Trophoblast cell (in vitro differentiated cells and primary cell): ENCODE measurements around the gene IL10RB.
A peak's percentile ranks its signal among the peaks of the same experiment; 100 is the strongest.

Experiments
- DNase-seq, 2 donors: peaks; one replicate each; pipeline ENCODE4 v3.0.0-alpha.2; 2016
- H2AFZ ChIP-seq: 2 replicates; pipeline ENCODE4 v1.6.1; 2013; ENCODE audit warnings: low read length, moderate library complexity, mild to moderate bottlenecking; ENCODE audit not compliant: insufficient read depth, poor library complexity
- H2AK5ac ChIP-seq: 2 replicates; pipeline ENCODE4 v1.6.1; 2013; ENCODE audit warnings: mild to moderate bottlenecking, low read length
- H2BK120ac ChIP-seq: 2 replicates; pipeline ENCODE4 v1.6.1; 2013; ENCODE audit warnings: low read length, mild to moderate bottlenecking, moderate library complexity; ENCODE audit not compliant: insufficient read depth, poor library complexity
- H2BK12ac ChIP-seq: 2 replicates; pipeline ENCODE4 v1.6.1; 2013; ENCODE audit warnings: mild to moderate bottlenecking, low read length, moderate library complexity
- H2BK5ac ChIP-seq: 2 replicates; pipeline ENCODE4 v1.6.1; 2013; ENCODE audit warnings: low read length, low read depth, moderate library complexity, mild to moderate bottlenecking; ENCODE audit not compliant: poor library complexity
- H3K14ac ChIP-seq: 2 replicates; pipeline ENCODE4 v1.6.1; 2013; ENCODE audit warnings: mild to moderate bottlenecking, low read length
- H3K18ac ChIP-seq: 2 replicates; pipeline ENCODE4 v1.6.1; 2013; ENCODE audit warnings: mild to moderate bottlenecking, low read length
- H3K23ac ChIP-seq: 2 replicates; pipeline ENCODE4 v1.6.1; 2013; ENCODE audit warnings: low read length
- H3K27ac ChIP-seq: 2 replicates; pipeline ENCODE4 v1.5.1; 2013; ENCODE audit warnings: low read depth, mild to moderate bottlenecking, inconsistent platforms, low read length, moderate library complexity
- H3K27me3 ChIP-seq: 2 replicates; pipeline ENCODE4 v1.6.1; 2013; ENCODE audit warnings: inconsistent platforms, mild to moderate bottlenecking, low read length, moderate library complexity; ENCODE audit not compliant: insufficient read depth
- H3K36me3 ChIP-seq, 2 experiments: 1 replicate in 1 of 2; 2 replicates in 1 of 2; pipeline ENCODE4 v1.6.1; 2013; ENCODE audit warnings: low read length in 2 of 2, mild to moderate bottlenecking in 2 of 2, moderate library complexity in 1 of 2; ENCODE audit not compliant: insufficient read depth in 2 of 2, control insufficient read depth in 1 of 2
- H3K4ac ChIP-seq: 2 replicates; pipeline ENCODE4 v1.6.1; 2013; ENCODE audit warnings: low read depth, mild to moderate bottlenecking, low read length, moderate library complexity
- H3K4me1 ChIP-seq, 2 experiments: 1 replicate in 1 of 2; 2 replicates in 1 of 2; pipeline ENCODE4 v1.6.1; 2013; ENCODE audit warnings: low read length in 2 of 2, mild to moderate bottlenecking in 2 of 2, moderate library complexity in 1 of 2; ENCODE audit not compliant: insufficient read depth in 2 of 2, control insufficient read depth in 1 of 2
- H3K4me2 ChIP-seq: 2 replicates; pipeline ENCODE4 v1.6.1; 2013; ENCODE audit warnings: inconsistent platforms, mild to moderate bottlenecking, low read length, moderate library complexity
- H3K4me3 ChIP-seq: 2 replicates; pipeline ENCODE4 v1.5.1; 2013; ENCODE audit warnings: mild to moderate bottlenecking, low read depth, low read length, inconsistent platforms
- H3K79me1 ChIP-seq: one replicate; pipeline ENCODE4 v1.6.1; 2013; ENCODE audit warnings: low read length
- H3K79me2 ChIP-seq: 2 replicates; pipeline ENCODE4 v1.6.1; 2013; ENCODE audit warnings: low read length, mild to moderate bottlenecking; ENCODE audit not compliant: control insufficient read depth, insufficient read depth, poor library complexity
- H3K9ac ChIP-seq: 2 replicates; pipeline ENCODE4 v1.6.1; 2013; ENCODE audit warnings: mild to moderate bottlenecking, low read length
- H3K9me3 ChIP-seq: 2 replicates; pipeline ENCODE4 v1.6.1; 2013; ENCODE audit warnings: low read depth, mild to moderate bottlenecking, control low read depth, inconsistent platforms, low read length; ENCODE audit not compliant: insufficient read depth
- H4K12ac ChIP-seq: 2 replicates; pipeline ENCODE4 v1.6.1; 2013; ENCODE audit warnings: low read depth, mild to moderate bottlenecking, low read length, moderate library complexity
- H4K8ac ChIP-seq: 2 replicates; pipeline ENCODE4 v1.6.1; 2013; ENCODE audit warnings: low read depth, mild to moderate bottlenecking, low read length, moderate library complexity
- H4K91ac ChIP-seq: one replicate; pipeline ENCODE4 v1.6.1; 2013; ENCODE audit warnings: low read depth, mild to moderate bottlenecking, low read length, moderate library complexity
- WGBS: extraction: QIAGEN DNeasy Blood & Tissue Kit; methylation state at CpG from one replicate; pipeline ENCODE4 v1.1.7; 2013; ENCODE audit warnings: missing lambda C conversion rate; ENCODE audit not compliant: insufficient read length, insufficient coverage; ENCODE audit errors: extremely low coverage; 5-methylcytosine and 5-hydroxymethylcytosine counted together

The IL10RB gene

GRCh38 chr21:33286600-33287456 is 20.7 kb downstream of the IL10RB start:
- WGBS = no CpG with 5 or more reads among the region's 15 CpGs
- Histone ChIP-seq H3K9ac (no peak overlapping the region), H4K12ac (no peak overlapping the region), H3K18ac (no peak overlapping the region), H3K14ac (no peak overlapping the region), H2BK120ac (no peak overlapping the region), H3K9me3 (no peaks in the 10 kb centered on the region), H2AFZ (no peak overlapping the region), H3K4me3 (no peak overlapping the region), H3K27ac (no peak overlapping the region), H3K36me3 (peaks cover 10 to 15% of the 10 kb centered on the region in 2 experiments), H3K4me1 (peaks cover 7 to 11% of the 10 kb centered on the region in 2 experiments), H2AK5ac (no peak overlapping the region), H3K27me3 (no peaks in the 10 kb centered on the region), H3K79me2 (no peaks in the 10 kb centered on the region), H3K79me1 (no peaks in the 10 kb centered on the region), H4K8ac (no peak overlapping the region), H4K91ac (no peak overlapping the region), H2BK12ac (no peak overlapping the region), H3K4me2 (no peak overlapping the region), H2BK5ac (no peak overlapping the region), H3K4ac (no peak overlapping the region), H3K23ac (no peak overlapping the region)
- DNase-seq = peak in 1 of 2 donors; percentile 17

GRCh38 chr21:33289199-33289819 is 23.1 kb downstream of the IL10RB start:
- Histone ChIP-seq H2AFZ (no peak overlapping the region), H2BK5ac (no peak overlapping the region), H3K4me2 (no peak overlapping the region), H3K4me3 (no peak overlapping the region), H3K23ac (no peak overlapping the region), H2AK5ac (no peak overlapping the region), H3K18ac (no peak overlapping the region), H3K79me1 (no peaks in the 10 kb centered on the region), H4K12ac (no peak overlapping the region), H2BK120ac (no peak overlapping the region), H3K4ac (no peak overlapping the region), H3K14ac (no peak overlapping the region), H3K36me3 (peaks cover 5 to 7% of the 10 kb centered on the region in 2 experiments), H3K79me2 (no peaks in the 10 kb centered on the region), H3K27me3 (no peaks in the 10 kb centered on the region), H3K4me1 (peaks cover 10 to 11% of the 10 kb centered on the region in 2 experiments), H3K9me3 (no peaks in the 10 kb centered on the region), H3K9ac (no peak overlapping the region), H4K91ac (no peak overlapping the region), H3K27ac (no peak overlapping the region), H2BK12ac (no peak overlapping the region), H4K8ac (no peak overlapping the region)
- DNase-seq = peak; percentile 41 to 56
- WGBS = no CpG with 5 or more reads among the region's 11 CpGs

- Histone ChIP-seq H3K9me3 (no peaks in the 10 kb centered on the region), H3K14ac (no peak overlapping the region), H2BK5ac (no peak overlapping the region), H3K27ac (no peak overlapping the region), H3K23ac (no peak overlapping the region), H3K4me3 (no peak overlapping the region), H3K36me3 (peaks cover 3 to 7% of the 10 kb centered on the region in 2 experiments), H3K27me3 (no peaks in the 10 kb centered on the region), H2BK120ac (no peak overlapping the region), H4K12ac (no peak overlapping the region), H2BK12ac (no peak overlapping the region), H3K79me1 (no peaks in the 10 kb centered on the region), H2AFZ (no peak overlapping the region), H3K4ac (no peak overlapping the region), H4K91ac (no peak overlapping the region), H3K18ac (no peak overlapping the region), H4K8ac (no peak overlapping the region), H2AK5ac (no peak overlapping the region), H3K9ac (no peak overlapping the region), H3K4me1 (peaks cover 10 to 11% of the 10 kb centered on the region in 2 experiments), H3K79me2 (no peaks in the 10 kb centered on the region), H3K4me2 (no peak overlapping the region)
- DNase-seq = no peak
- WGBS = no CpG with 5 or more reads among the region's 11 CpGs
Observed at GRCh38 chr21:33290441-33290840, 24.3 kb downstream of the IL10RB start.

- Histone ChIP-seq H4K8ac (no peak overlapping the region), H3K18ac (no peak overlapping the region), H3K27ac (no peak overlapping the region), H3K79me2 (no peaks in the 10 kb centered on the region), H3K23ac (no peak overlapping the region), H2BK12ac (no peak overlapping the region), H3K36me3 (peaks cover 0 to 4% of the 10 kb centered on the region in 2 experiments), H4K91ac (no peak overlapping the region), H2AFZ (no peak overlapping the region), H4K12ac (no peak overlapping the region), H2BK5ac (no peak overlapping the region), H3K79me1 (no peaks in the 10 kb centered on the region), H3K9me3 (no peaks in the 10 kb centered on the region), H3K4me1 (peaks cover 10 to 11% of the 10 kb centered on the region in 2 experiments), H2AK5ac (no peak overlapping the region), H3K27me3 (no peaks in the 10 kb centered on the region), H3K4ac (no peak overlapping the region), H3K4me2 (no peak overlapping the region), H3K9ac (no peak overlapping the region), H2BK120ac (no peak overlapping the region), H3K4me3 (no peak overlapping the region), H3K14ac (no peak overlapping the region)
- DNase-seq = no peak
- no CpG with 5 or more reads among the region's 9 CpGs for WGBS
Observed at GRCh38 chr21:33291686-33292085, 25.5 kb downstream of the IL10RB start.
